Mesendoderm (in vitro differentiated cells): Measurements from ENCODE around the gene SETX.

Source experiments
- DNase-seq: peaks from one replicate; pipeline ENCODE4 v3.0.0; 2013
- H2AK5ac ChIP-seq: 2 replicates; pipeline ENCODE4 v1.6.1; 2013; ENCODE audit warnings: low read length, inconsistent platforms
- H2BK120ac ChIP-seq: 2 replicates; pipeline ENCODE4 v1.6.1; 2013; ENCODE audit warnings: low read depth, mild to moderate bottlenecking, low read length, moderate library complexity, mixed read lengths
- H2BK15ac ChIP-seq: replicated peaks from 2 replicates; pipeline ENCODE4 v1.6.1; 2013; ENCODE audit warnings: low read depth, mild to moderate bottlenecking, moderate library complexity
- H2BK5ac ChIP-seq: 2 replicates; pipeline ENCODE4 v1.6.1; 2013; ENCODE audit warnings: low read length, inconsistent platforms
- H3K18ac ChIP-seq: 2 replicates; pipeline ENCODE4 v1.6.1; 2013; ENCODE audit warnings: mild to moderate bottlenecking, low read length, mixed read lengths
- H3K23ac ChIP-seq: one replicate; pipeline ENCODE4 v1.6.1; 2013; ENCODE audit warnings: low read length
- H3K27ac ChIP-seq: 2 replicates; pipeline ENCODE4 v1.5.1; 2013; ENCODE audit warnings: low read depth, mild to moderate bottlenecking, inconsistent platforms, low read length, moderate library complexity
- H3K27me3 ChIP-seq: 2 replicates; pipeline ENCODE4 v1.6.1; 2013; ENCODE audit warnings: low read length, control low read depth, mild to moderate bottlenecking, inconsistent platforms; ENCODE audit not compliant: insufficient read depth, poor library complexity
- H3K36me3 ChIP-seq: 2 replicates; pipeline ENCODE4 v1.6.1; 2013; ENCODE audit warnings: low read length, inconsistent platforms; ENCODE audit not compliant: control insufficient read depth, insufficient read depth
- H3K4ac ChIP-seq: one replicate; pipeline ENCODE4 v1.6.1; 2013; ENCODE audit warnings: low read depth, mild to moderate bottlenecking, low read length, moderate library complexity
- H3K4me1 ChIP-seq: 2 replicates; pipeline ENCODE4 v1.6.1; 2013; ENCODE audit warnings: low read depth, low read length, inconsistent platforms; ENCODE audit not compliant: control insufficient read depth
- H3K4me2 ChIP-seq: 2 replicates; pipeline ENCODE4 v1.6.1; 2013; ENCODE audit warnings: low read length
- H3K4me3 ChIP-seq: 2 replicates; pipeline ENCODE4 v1.5.1; 2013; ENCODE audit warnings: mild to moderate bottlenecking, low read length
- H3K56ac ChIP-seq: one replicate; pipeline ENCODE4 v1.6.1; 2013; ENCODE audit warnings: low read length
- H3K79me1 ChIP-seq: 2 replicates; pipeline ENCODE4 v1.6.1; 2013; ENCODE audit warnings: low read length, inconsistent platforms
- H3K79me2 ChIP-seq: 2 replicates; pipeline ENCODE4 v1.6.1; 2013; ENCODE audit warnings: mild to moderate bottlenecking, low read length; ENCODE audit not compliant: control insufficient read depth, insufficient read depth
- H3K9ac ChIP-seq: 2 replicates; pipeline ENCODE4 v1.6.1; 2013; ENCODE audit warnings: low read length, inconsistent platforms
- H4K5ac ChIP-seq: one replicate; pipeline ENCODE4 v1.6.1; 2013; ENCODE audit warnings: low read length
- H4K8ac ChIP-seq: one replicate; pipeline ENCODE4 v1.6.1; 2013; ENCODE audit warnings: low read depth, mild to moderate bottlenecking, control low read depth, low read length, moderate library complexity
- WGBS: extraction: QIAGEN DNeasy Blood & Tissue Kit; methylation state at CpG from one replicate; pipeline ENCODE4 v1.1.7; 2013; ENCODE audit warnings: low lambda C conversion rate, missing lambda C conversion rate; ENCODE audit not compliant: insufficient coverage; ENCODE audit errors: extremely low coverage; 5-methylcytosine and 5-hydroxymethylcytosine counted together

Gene SETX

DNA sequence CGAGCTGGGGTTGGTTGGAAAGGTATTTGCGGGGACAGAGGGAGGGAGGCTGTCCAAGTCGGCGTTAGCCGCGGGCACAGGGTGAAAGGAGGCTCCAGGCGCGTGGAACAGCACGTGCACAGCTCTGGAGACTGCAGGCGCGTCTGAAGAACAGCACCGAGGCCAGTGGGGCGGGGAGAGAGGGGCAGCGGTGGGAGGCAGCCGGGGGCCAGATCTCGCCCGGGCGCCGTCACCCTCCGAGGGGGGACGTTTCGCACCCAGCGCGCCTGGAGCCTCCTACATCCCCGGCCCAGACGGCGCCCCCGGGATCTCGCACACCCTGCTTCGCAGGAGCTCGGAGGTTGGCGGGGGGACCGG, 113.3 kb downstream of the SETX start:
- H3K36me3 ChIP-seq, result no peaks in the 10 kb centered on the region
- H3K4me1 ChIP-seq, result no peaks in the 10 kb centered on the region
- no peak overlapping the region for H2AK5ac ChIP-seq
- H4K8ac ChIP-seq, result no peak overlapping the region
- H3K4me3 ChIP-seq, result peak overlapping the region; percentile 50
- peak overlapping the region; percentile 98 for H3K4me2 ChIP-seq
- H4K5ac ChIP-seq, result no peak overlapping the region
- no peak overlapping the region for H2BK5ac ChIP-seq
- no peak overlapping the region for H2BK120ac ChIP-seq
- no CpG with 5 or more reads among the region's 33 CpGs for WGBS
- peak overlapping the region; percentile 53 for H3K9ac ChIP-seq
- no peak overlapping the region for H3K18ac ChIP-seq
- DNase-seq, result no peak
- no peak overlapping the region for H3K27ac ChIP-seq
- no peak overlapping the region for H2BK15ac ChIP-seq
- H3K4ac ChIP-seq, result no peak overlapping the region
- no peaks in the 10 kb centered on the region for H3K79me1 ChIP-seq
- H3K27me3 ChIP-seq, result peaks cover 4% of the 10 kb centered on the region
- H3K79me2 ChIP-seq, result no peaks in the 10 kb centered on the region
- H3K56ac ChIP-seq, result peak overlapping the region; percentile 84
- H3K23ac ChIP-seq, result peak overlapping the region; percentile 66

DNA sequence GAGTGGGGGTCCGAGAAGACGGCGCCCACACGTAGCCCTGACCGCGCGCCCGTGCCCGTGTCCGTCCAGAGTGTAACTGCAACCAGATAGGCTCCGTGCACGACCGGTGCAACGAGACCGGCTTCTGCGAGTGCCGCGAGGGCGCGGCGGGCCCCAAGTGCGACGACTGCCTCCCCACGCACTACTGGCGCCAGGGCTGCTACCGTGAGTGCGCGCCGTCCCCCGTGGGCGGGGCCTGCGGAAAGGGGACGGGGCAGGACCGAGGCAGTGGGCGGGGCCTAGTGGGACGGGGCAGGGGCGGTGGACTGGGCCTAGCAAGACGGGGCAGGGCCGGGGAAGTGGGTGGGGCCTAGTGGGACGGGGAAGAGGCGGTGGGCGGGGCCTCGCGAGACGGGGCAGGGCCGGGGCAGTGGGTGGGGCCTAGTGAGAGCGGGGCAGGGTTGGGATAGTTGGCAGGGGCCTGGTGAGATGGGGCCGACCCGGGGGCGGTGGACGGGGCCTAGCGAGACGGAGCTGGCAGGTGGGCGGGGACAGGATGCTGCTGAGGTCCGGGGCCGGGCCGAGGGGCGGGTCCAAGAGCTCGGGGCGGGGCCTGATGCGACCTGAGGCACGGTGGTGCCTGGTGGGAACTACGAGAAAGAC, 113.8 kb downstream of the SETX start:
- peak; percentile 98 for DNase-seq
- no peak overlapping the region for H3K27ac ChIP-seq
- no CpG with 5 or more reads among the region's 63 CpGs for WGBS

DNA sequence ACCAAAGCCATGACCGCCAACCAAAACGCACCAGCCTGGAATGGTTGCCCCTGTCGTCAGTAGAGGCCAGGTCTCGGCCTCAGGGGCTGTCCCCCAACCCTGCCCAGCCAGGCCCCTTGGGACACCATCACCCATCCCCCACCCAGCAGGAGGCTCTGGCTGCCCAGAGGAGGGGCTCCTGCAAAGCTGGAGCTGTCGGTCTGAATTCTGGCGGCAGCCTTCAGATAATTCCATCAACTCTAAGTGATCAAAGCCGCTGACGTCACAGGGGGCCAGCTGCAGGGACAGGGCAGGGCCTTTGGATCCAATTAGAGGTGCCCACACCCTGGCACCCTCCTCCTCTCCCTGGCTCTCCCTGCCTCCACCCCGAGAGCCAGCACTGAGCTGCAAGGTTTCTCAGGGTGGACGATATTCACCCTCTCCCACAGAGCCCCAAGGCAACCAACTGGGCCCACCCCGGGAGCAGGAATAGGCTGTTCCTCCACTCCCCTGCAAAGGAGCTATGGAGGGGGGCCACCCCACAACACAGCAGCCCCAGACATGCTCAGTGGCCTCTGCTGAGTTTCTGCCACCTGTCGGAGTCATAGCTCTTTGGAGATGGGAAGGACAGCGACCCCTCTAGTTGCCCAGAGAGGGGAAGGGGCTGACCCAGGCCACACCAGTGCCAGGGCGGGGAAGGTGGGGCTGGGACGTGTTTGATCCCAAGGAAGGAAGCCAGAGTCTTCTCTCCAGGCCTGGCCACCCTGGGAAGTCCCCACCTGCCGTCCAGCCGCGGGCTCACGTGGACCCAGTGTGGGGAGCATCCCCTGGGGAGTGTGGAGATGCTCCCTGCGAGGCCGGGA, 114.6 kb downstream of the SETX start:
- H3K4me2 ChIP-seq, result peak overlapping the region; percentile 58
- no peak overlapping the region for H4K5ac ChIP-seq
- H3K4me3 ChIP-seq, result peak overlapping the region; percentile 9
- no peak overlapping the region for H4K8ac ChIP-seq
- no peaks in the 10 kb centered on the region for H3K79me2 ChIP-seq
- H3K36me3 ChIP-seq, result no peaks in the 10 kb centered on the region
- H3K27me3 ChIP-seq, result peaks cover 4% of the 10 kb centered on the region
- peak overlapping the region; percentile 63 for H3K9ac ChIP-seq
- no peak overlapping the region for H3K23ac ChIP-seq
- H2BK120ac ChIP-seq, result no peak overlapping the region
- peak overlapping the region; percentile 87 for H3K56ac ChIP-seq
- H2BK15ac ChIP-seq, result no peak overlapping the region
- no peaks in the 10 kb centered on the region for H3K4me1 ChIP-seq
- H2BK5ac ChIP-seq, result no peak overlapping the region
- no CpG with 5 or more reads among the region's 21 CpGs for whole genome bisulfite sequencing
- H3K4ac ChIP-seq, result no peak overlapping the region
- H3K27ac ChIP-seq, result no peak overlapping the region
- no peak for DNase-seq
- no peak overlapping the region for H3K18ac ChIP-seq
- no peak overlapping the region for H2AK5ac ChIP-seq
- no peaks in the 10 kb centered on the region for H3K79me1 ChIP-seq

More for the DNA sequence above, 113.8 kb downstream of the SETX start:
- no peaks in the 10 kb centered on the region for H3K79me1 ChIP-seq
- H3K79me2 ChIP-seq, result no peaks in the 10 kb centered on the region
- no peak overlapping the region for H3K4ac ChIP-seq
- H2AK5ac ChIP-seq, result no peak overlapping the region
- H4K5ac ChIP-seq, result no peak overlapping the region
- H3K27me3 ChIP-seq, result peaks cover 4% of the 10 kb centered on the region
- no peaks in the 10 kb centered on the region for H3K4me1 ChIP-seq
- peak overlapping the region; percentile 87 for H3K56ac ChIP-seq
- H2BK15ac ChIP-seq, result no peak overlapping the region
- H4K8ac ChIP-seq, result no peak overlapping the region
- no peak overlapping the region for H2BK120ac ChIP-seq
- peak overlapping the region; percentile 98 for H3K4me2 ChIP-seq
- H3K18ac ChIP-seq, result no peak overlapping the region
- no peak overlapping the region for H2BK5ac ChIP-seq
- H3K9ac ChIP-seq, result peak overlapping the region; percentile 63
- H3K23ac ChIP-seq, result no peak overlapping the region
- H3K36me3 ChIP-seq, result no peaks in the 10 kb centered on the region
- peak overlapping the region; percentile 9 for H3K4me3 ChIP-seq

DNA sequence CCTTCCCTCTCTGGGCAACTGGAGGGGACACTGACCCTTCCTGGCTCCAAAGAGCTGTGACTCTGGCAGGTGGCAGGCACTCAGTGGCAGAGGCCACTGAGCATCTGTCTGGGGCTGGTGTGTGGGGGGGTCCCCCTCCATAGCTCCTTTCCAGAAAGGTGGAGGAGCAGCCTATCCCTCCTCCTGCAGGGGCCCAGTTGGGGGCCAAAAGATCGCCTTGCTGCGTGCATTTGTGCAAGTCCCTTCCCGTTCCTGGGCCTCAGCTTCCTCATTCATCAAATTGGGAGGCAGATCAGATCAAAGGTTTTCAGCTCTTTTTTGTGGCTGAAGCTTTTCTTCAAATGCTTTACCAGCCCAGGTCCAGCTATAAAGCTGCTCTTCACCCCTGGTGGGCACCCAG, 115.3 kb downstream of the SETX start:
- H3K79me1 ChIP-seq, result no peaks in the 10 kb centered on the region
- no peak overlapping the region for H2BK120ac ChIP-seq
- no peak overlapping the region for H3K4ac ChIP-seq
- H3K79me2 ChIP-seq, result no peaks in the 10 kb centered on the region
- no peaks in the 10 kb centered on the region for H3K4me1 ChIP-seq
- no peak overlapping the region for H4K5ac ChIP-seq
- H3K4me3 ChIP-seq, result no peak overlapping the region
- no peak overlapping the region for H2AK5ac ChIP-seq
- no peak overlapping the region for H3K56ac ChIP-seq
- no peak overlapping the region for H3K9ac ChIP-seq
- H3K4me2 ChIP-seq, result no peak overlapping the region
- no peak overlapping the region for H3K27ac ChIP-seq
- H2BK5ac ChIP-seq, result no peak overlapping the region
- H2BK15ac ChIP-seq, result no peak overlapping the region
- no peak overlapping the region for H3K23ac ChIP-seq
- no peak overlapping the region for H4K8ac ChIP-seq
- peaks cover 4% of the 10 kb centered on the region for H3K27me3 ChIP-seq
- no CpG with 5 or more reads among the region's 3 CpGs for WGBS
- no peaks in the 10 kb centered on the region for H3K36me3 ChIP-seq
- H3K18ac ChIP-seq, result no peak overlapping the region
- no peak for DNase-seq

DNA sequence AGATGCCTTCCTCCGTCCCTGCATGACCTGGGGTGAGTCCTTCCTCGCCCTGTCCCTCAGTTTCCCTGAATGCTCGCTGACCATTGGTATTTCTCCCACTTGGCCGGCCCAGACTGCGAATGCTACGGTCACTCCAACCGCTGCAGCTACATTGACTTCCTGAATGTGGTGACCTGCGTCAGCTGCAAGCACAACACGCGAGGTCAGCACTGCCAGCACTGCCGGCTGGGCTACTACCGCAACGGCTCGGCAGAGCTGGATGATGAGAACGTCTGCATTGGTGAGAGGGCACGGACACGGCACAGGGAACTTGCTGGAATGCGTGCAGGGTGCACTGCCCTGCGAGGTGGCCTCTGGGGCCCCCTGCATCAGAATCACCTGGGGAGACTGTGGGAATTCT, 115.8 kb downstream of the SETX start:
- Histone ChIP-seq H3K79me2 (no peaks in the 10 kb centered on the region), H3K27me3 (peaks cover 4% of the 10 kb centered on the region)
- no CpG with 5 or more reads among the region's 19 CpGs for WGBS

More for the DNA sequence above, 115.8 kb downstream of the SETX start:
- no peaks in the 10 kb centered on the region for H3K79me1 ChIP-seq
- no peak overlapping the region for H4K5ac ChIP-seq
- no peaks in the 10 kb centered on the region for H3K36me3 ChIP-seq
- H3K18ac ChIP-seq, result no peak overlapping the region
- no peak overlapping the region for H4K8ac ChIP-seq
- H2AK5ac ChIP-seq, result no peak overlapping the region
- no peak overlapping the region for H3K23ac ChIP-seq
- H2BK120ac ChIP-seq, result no peak overlapping the region
- H3K4me1 ChIP-seq, result no peaks in the 10 kb centered on the region
- H3K56ac ChIP-seq, result no peak overlapping the region
- DNase-seq, result no peak
- no peak overlapping the region for H2BK15ac ChIP-seq
- H3K4ac ChIP-seq, result no peak overlapping the region
- H3K27ac ChIP-seq, result no peak overlapping the region
- H3K4me2 ChIP-seq, result no peak overlapping the region
- no peak overlapping the region for H2BK5ac ChIP-seq
- H3K4me3 ChIP-seq, result no peak overlapping the region
- no peak overlapping the region for H3K9ac ChIP-seq
